Thyroid gland (tissue), 4 donors: Measurements from ENCODE around the gene RBM39. TPM values are rescaled to one million over a fixed set of nuclear protein-coding genes. Genes with fewer than 3 reads are reported as not detected.
A peak's percentile ranks its signal among the peaks of the same experiment; 100 is the strongest.
"Not testable (repeated sequence)": the region's sequence is repeated elsewhere in the genome, so short reads cannot be mapped to it uniquely, and the experiment has no call there.

ENCODE experiments used
- DNase-seq, 2 donors: peaks; one replicate each; pipeline ENCODE4 v3.0.0-alpha.2; 2019
- H3K27ac ChIP-seq, 3 donors: fragments of 200-600 bp; sonication (generic); 1 replicate in 2 of 3; 2 replicates in 1 of 3; pipeline ENCODE4 v1.5.1; 2016 to 2019; ENCODE audit warnings: mild to moderate bottlenecking in 1 of 3, moderate library complexity in 1 of 3
- H3K27me3 ChIP-seq: fragments of 200-600 bp; sonication (generic); one replicate; pipeline ENCODE4 v1.5.1; 2019
- H3K36me3 ChIP-seq, 2 donors: fragments of 200-600 bp; sonication (generic); one replicate each; pipeline ENCODE4 v1.5.1; 2016 to 2019
- H3K4me1 ChIP-seq, 2 donors: fragments of 200-600 bp; sonication (generic); one replicate each; pipeline ENCODE4 v1.5.1; 2017 to 2019
- H3K4me3 ChIP-seq, 3 donors: fragments of 200-600 bp; sonication (generic); replicated peaks in 1 of 3; 1 replicate in 2 of 3; 2 replicates in 1 of 3; pipeline ENCODE4 v1.5.1; 2016; ENCODE audit warnings: mild to moderate bottlenecking in 1 of 3
- H3K9me3 ChIP-seq: fragments of 200-600 bp; sonication (generic); one replicate; pipeline ENCODE4 v1.5.1; 2017
- CTCF ChIP-seq, 6 experiments: fragments of 200-600 bp in 3 of 6; fragments of 450-650 bp in 3 of 6; sonication (generic) in 3 of 6; IDR thresholded peaks; one replicate each; pipeline ENCODE4 v1.5.1; 2016 to 2019; ENCODE audit warnings: antibody characterized with exemption in 6 of 6, mild to moderate bottlenecking in 2 of 6, inconsistent platforms in 1 of 6, moderate library complexity in 1 of 6
- POLR2A ChIP-seq, 2 donors: fragments of 450-650 bp; IDR thresholded peaks; one replicate each; pipeline ENCODE4 v1.6.1; 2017; ENCODE audit warnings: antibody characterized with exemption in 2 of 2, mild to moderate bottlenecking in 2 of 2, moderate library complexity in 1 of 2
- WGBS, 2 donors: methylation state at CpG; one replicate each; pipeline ENCODE4 v1.1.5; 2017; 5-methylcytosine and 5-hydroxymethylcytosine counted together
- intact Hi-C: fragments of 100-400 bp; cut with DNase I; formaldehyde crosslinking; loops from one replicate; pipeline ENCODE4 v1.15.1; 2023
- total RNA-seq, 4 donors: library from RNA; depleted of rRNA; stranded (reverse); fragments of >200 nt; gene quantifications; one replicate each; pipeline ENCODE4 v1.2.3, GENCODE V29; 2016

RBM39 gene
- total RNA-seq, 4 donors from 2014 or later: 315 to 475 (median 368) TPM

GRCh38 chr20:35705894-35706293, 36.2 kb downstream of the RBM39 start:
- peaks cover 66 to 74% of the 10 kb centered on the region in 2 donors for H3K36me3 ChIP-seq
- 93% methylated on average over 11 of the region's 11 CpGs for WGBS, 2 donors

GRCh38 chr20:35704514-35705261, 37.4 kb downstream of the RBM39 start:
- WGBS, 2 donors: 93 to 94% methylated on average over 5 of the region's 5 CpGs
- intact Hi-C loops: loop anchor here (10.0 kb wide), 1 partner anchor 240 kb away; no protein-coding TSS in a partner anchor
- Histone ChIP-seq H3K36me3 (peaks cover 59 to 67% of the 10 kb centered on the region in 2 donors), H3K4me1 (peaks cover 7 to 8% of the 10 kb centered on the region in 2 donors), H3K27ac (no peak overlapping the region), H3K4me3 (no peak overlapping the region), H3K27me3 (no peaks in the 10 kb centered on the region), H3K9me3 (no peaks in the 10 kb centered on the region)
- TF ChIP-seq POLR2A (IDR thresholded peaks at IDR 0.05) (no peak), CTCF (IDR thresholded peaks at IDR 0.05) (no peak)
- no peak for DNase-seq

More at GRCh38 chr20:35705894-35706293, 36.2 kb downstream of the RBM39 start:
- not testable (repeated sequence) for H3K27ac ChIP-seq, H3K27me3 ChIP-seq, H3K9me3 ChIP-seq, DNase-seq, H3K4me3 ChIP-seq, H3K4me1 ChIP-seq
- intact Hi-C loops: loop anchor here (10.0 kb wide), 1 partner anchor 241 kb away; no protein-coding TSS in a partner anchor

DNA sequence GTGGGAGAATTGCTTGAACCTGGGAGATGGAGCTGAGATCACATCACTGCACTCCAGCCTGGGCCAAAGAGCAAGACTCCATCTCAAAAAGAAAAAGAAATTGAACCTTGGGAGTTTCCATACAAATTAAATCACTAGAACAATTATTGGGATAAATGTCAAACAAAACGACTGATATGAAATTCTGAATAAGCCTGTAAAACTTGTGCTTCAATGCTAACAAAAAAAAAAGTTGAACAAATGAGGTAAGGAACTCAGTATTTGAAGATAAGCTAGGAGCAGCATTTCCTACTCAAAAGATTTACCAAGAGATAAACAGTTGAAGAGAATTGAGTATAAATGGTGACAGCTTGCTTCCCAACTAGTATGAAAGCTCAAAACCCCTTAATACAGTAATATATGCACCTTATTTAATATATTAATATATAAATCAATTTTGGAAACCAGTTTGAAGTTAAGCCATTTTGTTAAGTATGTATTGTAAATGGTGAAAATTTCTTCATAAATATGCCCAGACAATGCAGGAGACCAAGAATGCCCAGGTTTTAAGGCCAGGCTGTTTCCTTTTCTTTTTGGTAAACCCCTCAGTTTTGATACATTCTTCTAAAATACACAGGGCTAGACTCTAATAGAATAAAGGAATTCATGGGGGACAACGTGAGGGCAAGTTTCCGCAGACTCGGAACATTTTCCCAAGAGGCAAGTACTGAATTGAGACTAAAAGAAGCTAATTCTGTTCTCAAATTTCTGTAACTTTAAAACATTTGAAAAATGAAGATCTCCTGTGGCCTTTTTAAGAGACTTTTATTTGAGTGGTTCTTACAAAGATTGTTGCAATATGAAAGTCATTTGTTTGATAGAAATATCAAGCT, 39.0 kb downstream of the RBM39 start:
- Histone ChIP-seq H3K27ac (no peak overlapping the region), H3K4me3 (no peak overlapping the region), H3K9me3 (no peaks in the 10 kb centered on the region), H3K36me3 (peaks cover 52 to 62% of the 10 kb centered on the region in 2 donors), H3K4me1 (peaks cover 1 to 12% of the 10 kb centered on the region in 2 donors), H3K27me3 (no peaks in the 10 kb centered on the region)
- DNase-seq: no peak
- intact Hi-C loops: loop anchor here (10.0 kb wide), 1 partner anchor 238 kb away; no protein-coding TSS in a partner anchor
- WGBS, 2 donors: 74 to 77% methylated on average over 4 of the region's 4 CpGs
- TF ChIP-seq POLR2A (IDR thresholded peaks at IDR 0.05): no peak
- TF ChIP-seq CTCF (IDR thresholded peaks at IDR 0.05): no peak

DNA sequence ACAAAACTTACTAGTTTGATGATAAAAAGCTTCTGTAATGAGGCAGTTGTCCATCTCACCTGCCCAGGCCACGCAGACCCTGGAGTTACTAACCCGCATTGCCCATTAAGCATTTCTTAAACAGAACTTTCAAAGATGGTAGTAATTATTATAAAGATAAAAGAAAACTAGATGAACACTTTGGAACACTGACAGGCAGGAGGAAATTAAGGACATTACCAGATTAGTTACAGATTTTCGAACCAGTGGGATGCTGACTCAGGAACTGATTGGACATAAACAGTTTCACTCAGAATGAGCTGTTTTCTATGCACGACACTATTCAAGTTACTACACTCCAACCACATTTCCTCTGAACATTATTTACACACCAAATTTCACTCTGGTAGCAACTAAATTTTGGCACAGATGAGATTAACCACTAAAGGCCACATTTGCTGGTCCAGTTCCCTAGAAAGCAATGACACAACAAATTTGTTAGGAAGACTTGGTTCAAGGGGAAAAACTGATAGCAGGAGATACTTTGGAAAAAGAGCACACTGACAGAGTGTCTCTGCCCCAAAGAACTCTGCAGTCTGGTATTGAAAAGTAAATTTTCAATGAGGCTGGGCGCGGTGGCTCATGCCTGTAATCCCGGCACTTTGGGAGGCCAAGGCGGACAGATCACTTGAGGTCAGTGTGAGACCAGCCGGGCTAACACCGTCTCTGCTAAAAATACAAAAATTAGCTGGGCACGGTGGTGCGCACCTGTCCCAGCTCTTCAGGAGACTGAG, 39.8 kb downstream of the RBM39 start:
- TF ChIP-seq POLR2A (IDR thresholded peaks at IDR 0.05): no peak
- no peak for TF ChIP-seq CTCF (IDR thresholded peaks at IDR 0.05)

GRCh38 chr20:35700625-35701148, 41.4 kb downstream of the RBM39 start:
- 93 to 95% methylated on average over 7 of the region's 7 CpGs for whole genome bisulfite sequencing, 2 donors
- DNase-seq: no peak
- H3K27me3 ChIP-seq: no peaks in the 10 kb centered on the region
- peaks cover 33 to 42% of the 10 kb centered on the region in 2 donors for H3K36me3 ChIP-seq
- H3K4me3 ChIP-seq: no peak overlapping the region
- TF ChIP-seq POLR2A (IDR thresholded peaks at IDR 0.05) (no peak), CTCF (IDR thresholded peaks at IDR 0.05) (no peak)
- peaks cover 4 to 19% of the 10 kb centered on the region in 2 donors for H3K4me1 ChIP-seq
- H3K27ac ChIP-seq: peak overlapping the region in 1 of 3 donors; percentile 11
- intact Hi-C loops: loop anchor here (10.0 kb wide), 1 partner anchor 236 kb away; no protein-coding TSS in a partner anchor
- H3K9me3 ChIP-seq: no peaks in the 10 kb centered on the region

More for the DNA sequence above, 39.8 kb downstream of the RBM39 start:
- H3K9me3 ChIP-seq: no peaks in the 10 kb centered on the region
- H3K27ac ChIP-seq: no peak overlapping the region
- peaks cover 48 to 57% of the 10 kb centered on the region in 2 donors for H3K36me3 ChIP-seq
- H3K4me3 ChIP-seq: no peak overlapping the region
- intact Hi-C loops: loop anchor here (10.0 kb wide), 1 partner anchor 237 kb away; no protein-coding TSS in a partner anchor
- peaks cover 4 to 19% of the 10 kb centered on the region in 2 donors for H3K4me1 ChIP-seq
- no peak for DNase-seq
- H3K27me3 ChIP-seq: no peaks in the 10 kb centered on the region
- 82 to 86% methylated on average over 12 of the region's 12 CpGs for WGBS, 2 donors
